ENCODE results near the gene GJA3. TPM values are rescaled to one million over a fixed set of nuclear protein-coding genes. Genes with fewer than 3 reads are reported as not detected.

GJA3 gene
- total and polyA plus RNA-seq, 2 of the 8 experiments (the other 6 are each of a cell fraction or from before 2014, with no cell fraction given), result 0.12 to 0.60 TPM

GRCh38 chr13:20170921-20171320 is 10.1 kb upstream of the GJA3 start (continued):
- no peak for TF ChIP-seq KDM5A (IDR thresholded peaks at IDR 0.05; ENCODE audit: low read length)
- no peak for TF ChIP-seq POLR2A (IDR thresholded peaks at IDR 0.05; ENCODE audit: control extremely low read depth in 1 of 2, low read depth in 2 of 2, low read length in 2 of 2)
